Raji (cell line): ENCODE results near the gene ZMYND11.

Experiments used
- POLR2A ChIP-seq: IDR thresholded peaks from 2 replicates; pipeline ENCODE4 v1.6.1; 2011; ENCODE audit warnings: low read depth, low read length, control low read depth; ENCODE audit not compliant: insufficient read depth

ZMYND11 gene

GRCh38 chr10:209357-209756 lies 74.1 kb downstream of the ZMYND11 start:
- TF ChIP-seq POLR2A, result no peak

- TF ChIP-seq POLR2A, result no peak
These were observed 75.0 kb downstream of the ZMYND11 start for GRCh38 chr10:210297-210696.

GRCh38 chr10:215444-215843 lies 80.2 kb downstream of the ZMYND11 start:
- no peak for TF ChIP-seq POLR2A

- TF ChIP-seq POLR2A, result no peak
These were observed 83.5 kb downstream of the ZMYND11 start for GRCh38 chr10:218798-219197.

- TF ChIP-seq POLR2A, result no peak
These were observed 84.6 kb downstream of the ZMYND11 start for GRCh38 chr10:219731-220472.

- no peak for TF ChIP-seq POLR2A
These were observed 89.3 kb downstream of the ZMYND11 start for GRCh38 chr10:224571-224970.

GRCh38 chr10:226018-226417 lies 90.8 kb downstream of the ZMYND11 start:
- no peak for TF ChIP-seq POLR2A

GRCh38 chr10:227014-227413 lies 91.8 kb downstream of the ZMYND11 start:
- no peak for TF ChIP-seq POLR2A

- no peak for TF ChIP-seq POLR2A
These were observed 93.1 kb downstream of the ZMYND11 start for GRCh38 chr10:228366-228765.

GRCh38 chr10:230758-231157 lies 95.5 kb downstream of the ZMYND11 start:
- TF ChIP-seq POLR2A, result no peak

- TF ChIP-seq POLR2A, result no peak
These were observed 96.8 kb downstream of the ZMYND11 start for GRCh38 chr10:232061-232460.

- TF ChIP-seq POLR2A, result no peak
These were observed 97.6 kb downstream of the ZMYND11 start for GRCh38 chr10:232878-233277.

- no peak for TF ChIP-seq POLR2A
These were observed 99.6 kb downstream of the ZMYND11 start for GRCh38 chr10:234708-235406.

GRCh38 chr10:235915-236314 lies 100.7 kb downstream of the ZMYND11 start:
- no peak for TF ChIP-seq POLR2A

- TF ChIP-seq POLR2A, result no peak
These were observed 103.9 kb downstream of the ZMYND11 start for GRCh38 chr10:239109-239508.

GRCh38 chr10:241451-241850 lies 106.2 kb downstream of the ZMYND11 start:
- no peak for TF ChIP-seq POLR2A

- no peak for TF ChIP-seq POLR2A
These were observed 106.8 kb downstream of the ZMYND11 start for GRCh38 chr10:241966-242643.

- no peak for TF ChIP-seq POLR2A
These were observed 109.0 kb downstream of the ZMYND11 start for GRCh38 chr10:244227-244626.
